A549 (cell line): ENCODE measurements around the gene ARHGAP9. TPM values are rescaled to one million over a fixed set of nuclear protein-coding genes. Genes with fewer than 3 reads are reported as not detected.

ENCODE experiments used
- ATAC-seq, 2 experiments: fragments of 200-7000 bp in 1 of 2; fragments of >200 bp in 1 of 2; cut with Nextera tagmentation in 1 of 2; cut with Tn5 transposase in 1 of 2; 3 replicates each; pipeline versions ENCODE4 v1.8.0 to v1.9.1; 2018 to 2020; ENCODE audit warnings: mild to moderate bottlenecking in 1 of 2, moderate library complexity in 1 of 2
- CTCF ChIA-PET: fragments of 300-600 bp; sonication (Branson Sonifier 250); formaldehyde crosslinking; extraction: SDS; loops from one replicate; lab custom pipeline; 2021; ENCODE audit warnings: antibody characterized with exemption, inconsistent platforms; lab: Yijun Ruan, JAX
- POLR2A ChIA-PET: fragments of 350-600 bp; formaldehyde crosslinking; extraction: SDS; loops from one replicate; lab custom pipeline; 2021; ENCODE audit warnings: antibody characterized with exemption, inconsistent platforms; lab: Yijun Ruan, JAX
- DNase-seq, 2 experiments: peaks; one replicate each; pipeline versions ENCODE4 v3.0.0 to v3.0.0-alpha.2; 2011 to 2016; ENCODE audit warnings: low read depth in 1 of 2, low spot score in 1 of 2
- FAIRE-seq: peaks from 2 replicates; lab custom pipeline; 2011; peaks lifted over from hg19 to GRCh38; lab: Jason Lieb, UNC
- H3K27ac ChIP-seq, 2 experiments: fragments of >200 bp; sonication (Bioruptor Twin); formaldehyde crosslinking; 3 replicates each; pipeline ENCODE4 v1.5.1; 2016 to 2017
- H3K4me1 ChIP-seq: fragments of >200 bp; sonication (Bioruptor Twin); formaldehyde crosslinking; 3 replicates; pipeline ENCODE4 v1.6.1; 2016
- H3K4me2 ChIP-seq: fragments of >200 bp; sonication (Bioruptor Twin); formaldehyde crosslinking; 3 replicates; pipeline ENCODE4 v1.6.1; 2016
- H3K4me3 ChIP-seq: fragments of >200 bp; sonication (Bioruptor Twin); formaldehyde crosslinking; 3 replicates; pipeline ENCODE4 v1.5.1; 2016
- H3K9me3 ChIP-seq: fragments of >200 bp; sonication (Bioruptor Twin); formaldehyde crosslinking; 3 replicates; pipeline ENCODE4 v1.6.1; 2016
- CBX2 ChIP-seq: fragments of 200-600 bp; sonication (generic); IDR thresholded peaks from 2 replicates; pipeline ENCODE4 v1.6.1; 2016; ENCODE audit warnings: low read depth, mild to moderate bottlenecking, borderline replicate concordance
- CBX8 ChIP-seq: fragments of 200-600 bp; sonication (generic); IDR thresholded peaks from 2 replicates; pipeline ENCODE4 v1.6.1; 2016
- FOSL2 ChIP-seq, 2 experiments: fragments of 450-650 bp in 1 of 2; fragments of >200 bp in 1 of 2; sonication (Bioruptor Twin) in 1 of 2; formaldehyde crosslinking; IDR thresholded peaks; 2 replicates each; pipeline versions ENCODE4 v1.5.0 to v1.6.1; 2016 to 2020; ENCODE audit warnings: mild to moderate bottlenecking in 1 of 2, moderate library complexity in 1 of 2
- HDAC2 ChIP-seq: fragments of 200-600 bp; sonication (generic); IDR thresholded peaks from 2 replicates; pipeline ENCODE4 v1.6.1; 2016
- HOXA7 ChIP-seq: fragments of 250-450 bp; sonication (Bioruptor Pico); IDR thresholded peaks from 2 replicates; pipeline ENCODE4 v1.5.0; 2020; ENCODE audit warnings: mild to moderate bottlenecking, moderate library complexity
- HOXB13 ChIP-seq: fragments of 250-450 bp; sonication (Bioruptor Pico); IDR thresholded peaks from 2 replicates; pipeline ENCODE4 v1.5.0; 2020; ENCODE audit warnings: low read depth, mild to moderate bottlenecking, moderate library complexity
- HOXB5 ChIP-seq: fragments of 250-450 bp; sonication (Bioruptor Pico); IDR thresholded peaks from 2 replicates; pipeline ENCODE4 v1.5.0; 2020; ENCODE audit warnings: mild to moderate bottlenecking, moderate library complexity
- JUN ChIP-seq, 2 experiments: fragments of >200 bp; sonication (Bioruptor Twin); formaldehyde crosslinking; IDR thresholded peaks; 2 replicates in 1 of 2; 3 replicates in 1 of 2; pipeline ENCODE4 v1.6.1; 2016 to 2017
- JUNB ChIP-seq: fragments of >200 bp; sonication (Bioruptor Twin); formaldehyde crosslinking; IDR thresholded peaks from 2 replicates; pipeline ENCODE4 v1.6.1; 2016
- KDM1A ChIP-seq: fragments of 200-600 bp; sonication (generic); IDR thresholded peaks from 2 replicates; pipeline ENCODE4 v1.6.1; 2016; ENCODE audit warnings: low read depth, mild to moderate bottlenecking
- KDM5A ChIP-seq: fragments of 200-600 bp; sonication (generic); IDR thresholded peaks from 2 replicates; pipeline ENCODE4 v1.6.1; 2016; ENCODE audit warnings: antibody characterized with exemption, mild to moderate bottlenecking
- MAFK ChIP-seq: fragments of 450-650 bp; IDR thresholded peaks from 2 replicates; pipeline ENCODE4 v1.6.1; 2014; ENCODE audit not compliant: partially characterized antibody
- NPAS2 ChIP-seq: fragments of 250-450 bp; sonication (Bioruptor Pico); IDR thresholded peaks from 2 replicates; pipeline ENCODE4 v1.8.0; 2022; ENCODE audit warnings: mild to moderate bottlenecking, moderate library complexity, borderline replicate concordance
- PBX3 ChIP-seq: IDR thresholded peaks from 2 replicates; pipeline ENCODE4 v1.6.1; 2012
- POLR2AphosphoS2 ChIP-seq: conservative IDR thresholded peaks from 2 replicates; pipeline ENCODE4 v1.6.1; 2012; ENCODE audit warnings: low read length, improper control_type of control experiment, inconsistent platforms
- RFX5 ChIP-seq: fragments of 450-650 bp; IDR thresholded peaks from 2 replicates; pipeline ENCODE4 v1.7.1; 2014; ENCODE audit warnings: antibody characterized with exemption, mild to moderate bottlenecking, moderate library complexity
- RNF2 ChIP-seq: fragments of 200-600 bp; sonication (generic); IDR thresholded peaks from 2 replicates; pipeline ENCODE4 v1.6.1; 2016; ENCODE audit warnings: low read depth, mild to moderate bottlenecking, antibody characterized with exemption, moderate library complexity, borderline replicate concordance
- SMC3 ChIP-seq: fragments of >200 bp; sonication (Bioruptor Twin); formaldehyde crosslinking; IDR thresholded peaks from 3 replicates; pipeline ENCODE4 v1.6.1; 2018; ENCODE audit warnings: inconsistent platforms
- SREBF2 ChIP-seq: fragments of 450-650 bp; IDR thresholded peaks from 2 replicates; pipeline ENCODE4 v1.6.1; 2014; ENCODE audit warnings: mild to moderate bottlenecking, moderate library complexity
- TFCP2L1 ChIP-seq: fragments of 250-450 bp; sonication (Bioruptor Pico); IDR thresholded peaks from 2 replicates; pipeline ENCODE4 v1.5.0; 2021; ENCODE audit warnings: mild to moderate bottlenecking
- ZC3H11A ChIP-seq: fragments of 450-650 bp; IDR thresholded peaks from 2 replicates; pipeline ENCODE4 v1.6.1; 2014; ENCODE audit warnings: antibody characterized with exemption, mild to moderate bottlenecking
- WGBS: methylation state at CpG from one replicate; pipeline ENCODE4 v1.1.6; 2017; ENCODE audit errors: missing lambda C conversion rate; 5-methylcytosine and 5-hydroxymethylcytosine counted together
- polyA minus RNA-seq: library from RNA; depleted of rRNA, polyadenylated mRNA; stranded (reverse); fragments of >200 nt; gene quantifications from 2 replicates; pipeline ENCODE4 v1.2.3, GENCODE V29; 2011; rRNA and poly(A)+ RNA removed
- polyA plus RNA-seq, 4 experiments: library from polyadenylated mRNA; depleted of rRNA in 3 of 4; stranded (reverse); fragments of >200 nt; fragmentation: RNase III in 1 of 4; extraction: RNeasy Plus Mini Kit Qiagen cat#74134 plus additional on column Dnase treatment in 1 of 4; gene quantifications; 2 replicates in 3 of 4; 3 replicates in 1 of 4; pipeline ENCODE4 v1.2.3, GENCODE V29; 2011 to 2017
- TF ChIP-seq, protein P1 (sequence below): IDR thresholded peaks from 2 replicates; pipeline ENCODE4 v1.6.1; 2012; ENCODE audit warnings: low read depth, borderline replicate concordance
- TF ChIP-seq, protein P2 (sequence below): fragments of 450-650 bp; IDR thresholded peaks from 2 replicates; pipeline ENCODE4 v1.6.1; 2014; ENCODE audit warnings: antibody characterized with exemption

Gene ARHGAP9
- 0.25 and 0.50 TPM in 2 replicates for polyA plus RNA-seq (2011; rRNA removed)
- 0.23 and 0.24 TPM in 2 replicates for polyA plus RNA-seq (2012; cell fraction: cytosol; rRNA removed)
- 0.62 and 0.77 TPM in 2 replicates for polyA plus RNA-seq (2012; cell fraction: nucleus; rRNA removed)
- polyA plus RNA-seq (2017; fragmentation: RNase III; extraction: RNeasy Plus Mini Kit Qiagen cat#74134 plus additional on column Dnase treatment) = 0.20 to 0.29 TPM in 2 of 3 replicates, not detected in the other
- not detected in 2 replicates for polyA minus RNA-seq

DNA sequence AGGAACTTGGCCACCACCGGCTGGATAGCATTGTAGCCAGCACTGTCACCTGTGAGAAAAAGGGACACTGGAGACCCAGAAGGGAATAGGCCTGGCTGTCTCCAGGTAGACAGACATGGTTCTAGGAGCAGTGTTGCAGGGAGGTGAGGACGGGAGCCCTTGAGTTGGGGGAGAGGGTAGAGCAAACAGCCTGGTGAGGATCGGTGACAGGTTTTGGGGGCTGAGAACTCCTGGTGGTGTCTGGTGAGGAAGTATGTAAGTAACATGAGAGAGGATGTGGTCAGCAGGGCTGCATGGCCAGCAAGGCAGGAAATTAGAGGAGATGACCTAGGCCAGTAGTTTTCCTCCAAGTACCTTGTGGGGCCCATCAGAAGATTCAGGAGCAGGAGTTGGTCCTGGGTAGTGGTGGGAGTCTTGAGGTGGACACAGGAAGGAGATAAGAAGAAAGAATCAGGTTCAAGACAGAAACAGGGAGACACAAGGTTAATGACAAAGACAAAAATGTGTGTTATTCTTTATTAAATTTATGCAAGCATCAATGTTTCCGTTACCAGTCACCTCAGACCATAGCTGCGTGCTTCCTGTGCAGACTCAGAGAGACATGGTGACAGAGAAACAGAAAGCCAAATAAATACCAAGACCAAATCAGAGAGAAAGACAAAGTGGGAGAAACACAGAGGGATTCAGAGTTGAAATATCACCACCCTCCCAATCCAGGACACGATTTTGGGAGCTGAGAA is at the start of gene ARHGAP9:
Gene ARHGAP9 (minus strand): TSS at position 491 of the 740 bp plus-strand sequence. CDS start 460 bp downstream, at position 31.
- no peak within 1 kb of the TSS for H3K27ac ChIP-seq
- no peak within 1 kb of the TSS for H3K4me3 ChIP-seq
- WGBS = 77% methylated on average over 6 of the region's 6 CpGs
- CTCF ChIA-PET = interaction anchor here (0.9 to 19.9 kb wide), 5 partner anchors 12 to 141 kb away, joined by 3 to 240 read pairs (median 5); partner anchors contain the start of gene GLI1
- FAIRE-seq (no peak), ATAC-seq (no peak), DNase-seq (no peak)
- peaks cover 14% of the 10 kb centered on the region; the same call in 2 of the 3 replicates for H3K4me1 ChIP-seq
- no peaks in the 10 kb centered on the region for H3K9me3 ChIP-seq
- TF ChIP-seq ZC3H11A (no peak), HOXA7 (CRISPR knock-in tag) (no peak), JUN (IDR thresholded peaks at IDR 0.05) (no peak), HDAC2 (no peak), CBX2 (no peak), POLR2AphosphoS2 (no peak), HOXB13 (CRISPR knock-in tag) (no peak), FOSL2 (IDR thresholded peaks at IDR 0.05) (no peak), FOSL2 (CRISPR knock-in tag; IDR thresholded peaks at IDR 0.05) (no peak), TFCP2L1 (CRISPR knock-in tag) (no peak), RNF2 (no peak)
- no peak within 1 kb of the TSS for H3K4me2 ChIP-seq
- POLR2A ChIA-PET = no interaction called here

- no peak for DNase-seq
- POLR2A ChIA-PET = no interaction called here
- Histone ChIP-seq H3K4me2 (no peak overlapping the region), H3K27ac (no peak overlapping the region)
- TF ChIP-seq JUN (IDR thresholded peaks at IDR 0.05) (peak; percentile 7 to 27; a peak in 1 of 5 replicates), MAFK (no peak)
- TF ChIP-seq, all 56 proteins: peak for 1
- CTCF ChIA-PET = interaction anchor here (1.7 to 2.0 kb wide), 3 partner anchors 9 to 54 kb away, joined by 4 to 5 read pairs (median 4); no protein-coding TSS in a partner anchor
- Histone ChIP-seq H3K4me3 (no peak overlapping the region), H3K9me3 (no peaks in the 10 kb centered on the region), H3K4me1 (peaks cover 14% of the 10 kb centered on the region)
- WGBS = 87% methylated on average over 8 of the region's 10 CpGs
- ATAC-seq (no peak), FAIRE-seq (no peak)
Observed at GRCh38 chr12:57528831-57529555, 49.3 kb upstream of the ARHGAP9 start.

DNA sequence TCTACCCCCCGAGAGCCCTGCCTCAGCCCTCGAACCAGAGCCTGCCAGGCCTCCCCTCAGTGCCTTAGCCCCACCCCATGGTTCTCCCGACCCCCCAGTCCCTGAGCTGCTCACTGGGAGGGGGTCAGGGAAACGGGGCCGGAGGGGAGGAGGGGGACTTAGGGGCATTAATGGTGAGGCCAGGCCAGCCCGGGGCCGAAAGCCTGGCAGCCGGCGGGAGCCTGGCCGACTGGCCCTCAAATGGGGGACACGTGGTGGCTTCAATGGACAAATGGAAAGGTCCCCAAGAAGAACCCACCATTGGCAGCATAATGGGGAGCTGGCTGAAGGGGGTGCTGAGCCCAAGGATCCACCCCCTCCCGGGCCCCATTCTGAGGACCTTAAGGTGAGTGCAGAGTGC is 48.5 kb upstream of the ARHGAP9 start:
- 92% methylated on average over 9 of the region's 12 CpGs for WGBS
- DNase-seq (no peak), ATAC-seq (no peak), FAIRE-seq (no peak)
- Histone ChIP-seq H3K4me1 (peaks cover 21% of the 10 kb centered on the region), H3K9me3 (no peaks in the 10 kb centered on the region), H3K4me3 (no peak overlapping the region), H3K27ac (no peak overlapping the region), H3K4me2 (no peak overlapping the region)
- POLR2A ChIA-PET = no interaction called here
- TF ChIP-seq ZC3H11A (no peak), SREBF2 (no peak), PBX3 (no peak), KDM5A (no peak), KDM1A (no peak), SMC3 (no peak), HOXB5 (CRISPR knock-in tag) (no peak), JUNB (no peak), CBX8 (no peak), RFX5 (no peak), NPAS2 (CRISPR knock-in tag) (no peak)
- TF ChIP-seq, protein P1, sequence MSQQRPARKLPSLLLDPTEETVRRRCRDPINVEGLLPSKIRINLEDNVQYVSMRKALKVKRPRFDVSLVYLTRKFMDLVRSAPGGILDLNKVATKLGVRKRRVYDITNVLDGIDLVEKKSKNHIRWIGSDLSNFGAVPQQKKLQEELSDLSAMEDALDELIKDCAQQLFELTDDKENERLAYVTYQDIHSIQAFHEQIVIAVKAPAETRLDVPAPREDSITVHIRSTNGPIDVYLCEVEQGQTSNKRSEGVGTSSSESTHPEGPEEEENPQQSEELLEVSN = no peak
- TF ChIP-seq, protein P2, sequence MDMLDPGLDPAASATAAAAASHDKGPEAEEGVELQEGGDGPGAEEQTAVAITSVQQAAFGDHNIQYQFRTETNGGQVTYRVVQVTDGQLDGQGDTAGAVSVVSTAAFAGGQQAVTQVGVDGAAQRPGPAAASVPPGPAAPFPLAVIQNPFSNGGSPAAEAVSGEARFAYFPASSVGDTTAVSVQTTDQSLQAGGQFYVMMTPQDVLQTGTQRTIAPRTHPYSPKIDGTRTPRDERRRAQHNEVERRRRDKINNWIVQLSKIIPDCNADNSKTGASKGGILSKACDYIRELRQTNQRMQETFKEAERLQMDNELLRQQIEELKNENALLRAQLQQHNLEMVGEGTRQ = no peak
- CTCF ChIA-PET = interaction anchor here (0.6 to 2.0 kb wide), 3 partner anchors 10 to 346 kb away, joined by 3 to 5 read pairs (median 4); no protein-coding TSS in a partner anchor
